ENCODE measurements around the gene HHAT. TPM values are rescaled to one million over a fixed set of nuclear protein-coding genes. Genes with fewer than 3 reads are reported as not detected.

Gene HHAT
- total RNA-seq, 4 donors from 2014 or later, result 0.31 to 0.33 (median 0.33) TPM; not detected in 1

DNA sequence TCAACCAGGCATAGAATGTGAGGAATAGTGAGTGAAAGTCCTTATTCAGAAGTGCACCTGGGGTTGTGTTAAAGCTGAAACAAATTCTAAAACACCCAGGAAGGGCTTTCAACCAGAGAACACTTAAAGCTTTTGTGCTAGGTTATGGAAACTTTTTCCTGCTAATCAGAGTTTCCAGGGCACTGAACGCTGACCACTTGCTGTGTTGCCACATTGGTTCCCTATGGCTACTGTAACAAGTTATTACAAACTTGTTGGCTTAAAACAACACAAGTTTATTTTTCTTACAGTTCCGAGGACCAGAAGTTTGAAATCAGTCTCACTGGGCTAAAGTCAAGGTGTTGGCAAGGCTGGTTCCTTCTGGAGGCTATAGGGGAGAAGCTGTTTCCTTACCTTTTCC, 300.6 kb downstream of the HHAT start:
- no peak for TF ChIP-seq POLR2A (IDR thresholded peaks at IDR 0.05)
- TF ChIP-seq, protein P1, sequence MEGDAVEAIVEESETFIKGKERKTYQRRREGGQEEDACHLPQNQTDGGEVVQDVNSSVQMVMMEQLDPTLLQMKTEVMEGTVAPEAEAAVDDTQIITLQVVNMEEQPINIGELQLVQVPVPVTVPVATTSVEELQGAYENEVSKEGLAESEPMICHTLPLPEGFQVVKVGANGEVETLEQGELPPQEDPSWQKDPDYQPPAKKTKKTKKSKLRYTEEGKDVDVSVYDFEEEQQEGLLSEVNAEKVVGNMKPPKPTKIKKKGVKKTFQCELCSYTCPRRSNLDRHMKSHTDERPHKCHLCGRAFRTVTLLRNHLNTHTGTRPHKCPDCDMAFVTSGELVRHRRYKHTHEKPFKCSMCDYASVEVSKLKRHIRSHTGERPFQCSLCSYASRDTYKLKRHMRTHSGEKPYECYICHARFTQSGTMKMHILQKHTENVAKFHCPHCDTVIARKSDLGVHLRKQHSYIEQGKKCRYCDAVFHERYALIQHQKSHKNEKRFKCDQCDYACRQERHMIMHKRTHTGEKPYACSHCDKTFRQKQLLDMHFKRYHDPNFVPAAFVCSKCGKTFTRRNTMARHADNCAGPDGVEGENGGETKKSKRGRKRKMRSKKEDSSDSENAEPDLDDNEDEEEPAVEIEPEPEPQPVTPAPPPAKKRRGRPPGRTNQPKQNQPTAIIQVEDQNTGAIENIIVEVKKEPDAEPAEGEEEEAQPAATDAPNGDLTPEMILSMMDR (IDR thresholded peaks at IDR 0.05 in 4 of 5, conservative IDR thresholded peaks at IDR 0.05 in 1 of 5), result no peak
- Histone ChIP-seq H3K27ac (no peak overlapping the region), H3K4me1 (no peaks in the 10 kb centered on the region), H3K9me3 (no peaks in the 10 kb centered on the region), H3K27me3 (no peaks in the 10 kb centered on the region), H3K4me3 (no peak overlapping the region), H3K36me3 (no peaks in the 10 kb centered on the region)
- in situ Hi-C loops (cut with MboI; ENCODE audit: low sequenced_read_pairs in 4 of 4) (no loop called here), intact Hi-C loops (cut with DNase I; ENCODE audit: low total_unique reads) (no loop called here)
- no peak for DNase-seq
- ATAC-seq, result no peak

DNA sequence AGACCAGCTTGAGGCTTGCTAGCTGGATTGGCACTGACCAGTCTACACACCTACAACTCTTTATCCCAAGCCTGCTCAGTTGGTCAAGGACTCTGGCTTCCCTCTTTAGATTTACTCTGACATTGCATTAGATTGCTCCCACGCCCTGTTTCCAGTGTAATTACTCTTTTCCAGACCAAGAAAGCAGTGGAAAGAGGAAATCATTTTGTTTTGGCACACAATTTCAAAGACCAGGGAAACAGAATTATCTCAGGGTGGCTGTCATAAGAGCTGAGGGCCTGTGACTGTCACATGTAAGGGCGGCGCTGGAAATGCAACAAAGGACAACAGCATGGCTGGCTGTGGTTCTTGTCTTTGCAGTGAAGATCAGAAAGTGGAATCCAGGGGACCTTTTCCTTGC, 302.7 kb downstream of the HHAT start:
- no peaks in the 10 kb centered on the region for H3K4me1 ChIP-seq
- H3K4me3 ChIP-seq, result no peak overlapping the region
- DNase-seq (no peak), ATAC-seq (no peak)
- H3K9me3 ChIP-seq, result no peaks in the 10 kb centered on the region
- no peak overlapping the region for H3K27ac ChIP-seq
- H3K36me3 ChIP-seq, result no peaks in the 10 kb centered on the region
- no peaks in the 10 kb centered on the region for H3K27me3 ChIP-seq
- TF ChIP-seq, protein P1 (IDR thresholded peaks at IDR 0.05 in 4 of 5, conservative IDR thresholded peaks at IDR 0.05 in 1 of 5), result no peak
- no peak for TF ChIP-seq POLR2A (IDR thresholded peaks at IDR 0.05)
- in situ Hi-C loops (cut with MboI; ENCODE audit: low sequenced_read_pairs in 4 of 4) (no loop called here), intact Hi-C loops (cut with DNase I; ENCODE audit: low total_unique reads) (no loop called here)

DNA sequence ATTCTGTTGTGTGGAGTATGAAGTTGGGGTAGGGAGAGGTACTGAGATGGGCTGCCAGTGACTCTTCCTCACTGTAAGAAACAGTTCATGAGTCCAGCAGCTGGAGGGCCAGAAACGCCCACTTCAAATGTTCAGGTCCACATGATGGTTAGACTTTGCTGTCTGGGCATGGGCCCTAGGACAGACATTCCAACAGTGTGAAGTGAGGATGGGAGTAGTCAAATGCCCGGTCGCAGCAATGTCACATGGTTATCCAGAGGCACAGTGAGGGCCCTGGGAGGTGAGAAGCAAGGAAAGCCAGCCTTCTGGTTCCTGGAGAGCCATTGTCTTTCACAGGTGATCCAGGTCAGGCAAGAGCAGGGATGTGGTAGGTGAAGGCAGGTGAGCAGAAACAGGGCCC, 304.4 kb downstream of the HHAT start:
- Histone ChIP-seq H3K36me3 (no peaks in the 10 kb centered on the region), H3K4me3 (no peak overlapping the region), H3K27ac (no peak overlapping the region), H3K9me3 (no peaks in the 10 kb centered on the region), H3K27me3 (no peaks in the 10 kb centered on the region), H3K4me1 (no peaks in the 10 kb centered on the region)
- intact Hi-C loops (cut with DNase I; ENCODE audit: low total_unique reads), result no loop called here
- DNase-seq (no peak), ATAC-seq (no peak)
- in situ Hi-C loops (cut with MboI; ENCODE audit: low sequenced_read_pairs in 4 of 4), result no loop called here
- TF ChIP-seq POLR2A (IDR thresholded peaks at IDR 0.05), result no peak
- TF ChIP-seq, protein P1 (IDR thresholded peaks at IDR 0.05 in 4 of 5, conservative IDR thresholded peaks at IDR 0.05 in 1 of 5), result no peak

DNA sequence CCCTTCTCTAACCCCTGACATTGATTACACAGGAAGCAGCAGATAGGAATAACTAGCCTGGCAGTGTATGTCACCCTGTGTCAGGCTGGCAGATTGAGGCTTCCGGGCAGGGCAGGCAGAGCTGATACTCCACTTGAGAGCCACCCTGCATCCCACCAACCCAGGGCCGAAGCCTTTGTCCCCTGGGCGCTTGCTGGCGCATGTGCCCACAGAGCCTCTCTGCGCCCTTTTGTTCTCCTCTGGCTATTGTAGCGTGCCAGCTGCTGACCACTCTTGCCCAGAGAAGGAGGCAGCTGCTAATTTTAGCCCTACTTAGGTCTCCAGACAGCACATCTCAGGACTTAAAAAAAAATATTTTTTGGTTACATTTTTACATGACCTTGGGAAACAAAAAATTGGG, 304.9 kb downstream of the HHAT start:
- TF ChIP-seq POLR2A (IDR thresholded peaks at IDR 0.05), result no peak
- TF ChIP-seq, protein P1 (IDR thresholded peaks at IDR 0.05 in 4 of 5, conservative IDR thresholded peaks at IDR 0.05 in 1 of 5), result no peak
- no peak overlapping the region for H3K27ac ChIP-seq
- in situ Hi-C loops (cut with MboI; ENCODE audit: low sequenced_read_pairs in 4 of 4), result no loop called here
- no peak for DNase-seq
- H3K36me3 ChIP-seq, result no peaks in the 10 kb centered on the region
- intact Hi-C loops (cut with DNase I; ENCODE audit: low total_unique reads), result no loop called here
- H3K27me3 ChIP-seq, result no peaks in the 10 kb centered on the region
- no peak for ATAC-seq
- H3K4me3 ChIP-seq, result no peak overlapping the region
- H3K9me3 ChIP-seq, result no peaks in the 10 kb centered on the region
- H3K4me1 ChIP-seq, result no peaks in the 10 kb centered on the region

DNA sequence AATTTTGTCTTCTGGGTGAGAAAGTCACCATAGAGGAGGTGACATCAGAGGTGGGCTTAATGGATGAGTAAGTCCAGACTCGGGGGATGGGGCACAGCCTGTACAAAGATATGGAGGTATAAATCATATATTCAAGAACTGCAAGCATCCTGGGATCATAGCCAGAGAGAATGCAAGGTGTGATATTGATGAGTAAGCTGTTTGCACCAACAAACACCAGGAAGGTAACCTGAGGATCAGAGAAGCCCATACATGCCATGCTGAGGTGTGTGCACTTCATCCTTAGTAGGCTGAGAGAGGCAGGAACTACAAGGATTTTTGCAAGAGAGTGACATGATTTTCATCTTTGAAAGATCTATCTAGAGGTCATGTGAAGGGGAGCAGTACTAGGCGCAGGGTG, 306.4 kb downstream of the HHAT start:
- intact Hi-C loops (cut with DNase I; ENCODE audit: low total_unique reads) (no loop called here), in situ Hi-C loops (cut with MboI; ENCODE audit: low sequenced_read_pairs in 4 of 4) (no loop called here)
- no peak for ATAC-seq
- Histone ChIP-seq H3K4me3 (no peak overlapping the region), H3K4me1 (no peaks in the 10 kb centered on the region), H3K36me3 (no peaks in the 10 kb centered on the region), H3K27me3 (no peaks in the 10 kb centered on the region), H3K27ac (no peak overlapping the region), H3K9me3 (no peaks in the 10 kb centered on the region)
- TF ChIP-seq, protein P1 (IDR thresholded peaks at IDR 0.05 in 4 of 5, conservative IDR thresholded peaks at IDR 0.05 in 1 of 5), result no peak
- TF ChIP-seq POLR2A (IDR thresholded peaks at IDR 0.05), result no peak
- DNase-seq, result no peak

Measured in gastrocnemius medialis (tissue), 4 donors.